AG09319 (cell line): Measurements from ENCODE around the gene SEMA3C.

Experiments
- DNase-seq: peaks from one replicate; pipeline ENCODE4 v3.0.0-alpha.2; 2010; ENCODE audit warnings: low read depth; ENCODE audit errors: extremely low read depth
- TF ChIP-seq, protein P1 (sequence below): IDR thresholded peaks from 2 replicates; pipeline ENCODE4 v1.5.1; 2011; ENCODE audit warnings: low read depth, mild to moderate bottlenecking, inconsistent platforms, low read length, moderate library complexity

SEMA3C gene

DNA sequence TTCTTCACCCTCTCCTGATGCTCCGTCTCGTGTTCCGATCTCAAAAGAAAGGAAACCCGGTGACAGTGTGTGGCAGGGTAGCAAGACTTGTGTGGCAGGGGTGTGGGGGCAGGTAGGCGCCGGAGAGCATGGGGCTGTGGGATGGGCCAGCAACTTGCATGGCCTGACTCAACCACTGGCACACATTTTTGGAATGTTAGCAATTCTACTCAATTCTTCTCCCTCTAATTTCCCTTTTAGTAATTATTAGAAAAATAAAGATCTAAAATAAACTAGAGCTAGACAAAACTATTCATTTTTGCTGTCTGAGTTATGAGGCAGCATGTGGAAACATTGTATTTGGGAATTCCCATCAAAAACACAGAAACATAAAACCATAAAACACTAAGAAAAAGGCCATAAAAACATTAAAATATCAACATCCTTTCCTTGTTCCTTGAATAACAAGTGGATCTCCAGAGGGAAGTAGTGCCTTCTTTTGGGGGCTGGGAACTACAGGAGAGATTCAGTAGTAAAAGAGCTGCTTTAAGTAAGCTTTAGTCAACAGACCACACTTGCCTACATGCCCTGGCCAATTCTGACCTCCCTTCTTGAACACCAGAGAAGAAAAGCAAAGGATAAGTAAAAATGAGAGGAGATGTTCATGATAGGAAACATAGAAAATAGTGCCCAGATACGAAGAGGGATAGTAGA, 21.8 kb downstream of the SEMA3C start:
- TF ChIP-seq, protein P1, sequence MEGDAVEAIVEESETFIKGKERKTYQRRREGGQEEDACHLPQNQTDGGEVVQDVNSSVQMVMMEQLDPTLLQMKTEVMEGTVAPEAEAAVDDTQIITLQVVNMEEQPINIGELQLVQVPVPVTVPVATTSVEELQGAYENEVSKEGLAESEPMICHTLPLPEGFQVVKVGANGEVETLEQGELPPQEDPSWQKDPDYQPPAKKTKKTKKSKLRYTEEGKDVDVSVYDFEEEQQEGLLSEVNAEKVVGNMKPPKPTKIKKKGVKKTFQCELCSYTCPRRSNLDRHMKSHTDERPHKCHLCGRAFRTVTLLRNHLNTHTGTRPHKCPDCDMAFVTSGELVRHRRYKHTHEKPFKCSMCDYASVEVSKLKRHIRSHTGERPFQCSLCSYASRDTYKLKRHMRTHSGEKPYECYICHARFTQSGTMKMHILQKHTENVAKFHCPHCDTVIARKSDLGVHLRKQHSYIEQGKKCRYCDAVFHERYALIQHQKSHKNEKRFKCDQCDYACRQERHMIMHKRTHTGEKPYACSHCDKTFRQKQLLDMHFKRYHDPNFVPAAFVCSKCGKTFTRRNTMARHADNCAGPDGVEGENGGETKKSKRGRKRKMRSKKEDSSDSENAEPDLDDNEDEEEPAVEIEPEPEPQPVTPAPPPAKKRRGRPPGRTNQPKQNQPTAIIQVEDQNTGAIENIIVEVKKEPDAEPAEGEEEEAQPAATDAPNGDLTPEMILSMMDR, result no peak
- DNase-seq, result no peak

DNA sequence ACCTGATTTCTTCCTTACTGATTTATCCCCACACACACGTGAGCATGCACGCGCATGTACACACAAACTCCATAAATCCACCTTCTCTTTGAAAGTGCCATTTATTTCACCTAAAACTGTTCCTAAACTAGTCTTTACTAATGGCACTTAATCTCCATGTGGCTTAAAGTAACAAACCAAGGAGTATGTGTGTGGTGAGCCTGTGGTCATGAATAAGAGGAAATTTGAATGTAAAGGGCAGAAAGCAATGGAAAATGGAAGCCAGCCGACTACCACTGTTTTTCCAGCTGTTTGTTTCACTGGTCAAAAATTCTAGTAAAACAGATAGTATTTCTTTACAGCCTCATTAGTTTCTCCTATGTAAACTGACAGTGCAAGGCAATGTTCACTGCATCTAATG, 23.8 kb downstream of the SEMA3C start:
- no peak for DNase-seq
- TF ChIP-seq, protein P1, result no peak

DNA sequence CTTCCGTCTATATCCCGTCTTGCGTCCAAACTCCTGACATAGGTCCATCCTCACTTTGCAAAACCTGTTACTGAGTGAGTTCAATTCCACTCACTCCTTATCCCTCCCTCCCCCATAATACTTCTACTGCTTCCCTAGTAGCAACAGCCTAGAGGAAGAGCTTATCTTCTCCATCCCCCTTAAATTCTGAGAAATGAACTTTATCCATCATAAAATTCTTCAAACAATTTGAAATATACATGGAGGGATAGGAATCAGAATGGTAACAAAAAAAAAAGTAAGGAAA, 27.6 kb downstream of the SEMA3C start:
- no peak for DNase-seq
- TF ChIP-seq, protein P1, result no peak

GRCh38 chr7:80890426-80891258, 28.2 kb downstream of the SEMA3C start:
- DNase-seq, result no peak
- TF ChIP-seq, protein P1, result no peak

- no peak for DNase-seq
- TF ChIP-seq, protein P1, result no peak
Measured at GRCh38 chr7:80889525-80889924, 29.3 kb downstream of the SEMA3C start.

DNA sequence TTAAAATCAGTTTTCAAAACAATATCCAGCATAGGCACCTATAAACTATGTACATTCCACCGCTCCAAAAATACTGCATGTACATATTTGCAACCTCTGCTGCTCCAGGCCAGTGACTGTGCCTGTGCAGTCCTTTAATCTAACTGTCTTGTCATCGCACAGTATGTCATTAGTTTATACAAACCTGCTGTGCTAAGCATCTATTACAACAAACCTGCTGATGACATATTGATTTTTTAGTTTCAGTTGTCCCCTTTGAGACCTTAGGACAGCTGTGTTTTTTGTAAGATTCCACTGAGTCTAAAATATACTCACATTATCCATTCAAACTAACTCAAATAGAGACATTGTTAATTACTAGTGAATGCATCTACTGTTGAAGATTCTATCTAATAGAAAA, 33.1 kb downstream of the SEMA3C start:
- DNase-seq, result no peak
- TF ChIP-seq, protein P1, result no peak

GRCh38 chr7:80884511-80885195, 34.2 kb downstream of the SEMA3C start:
- TF ChIP-seq, protein P1, result no peak
- no peak for DNase-seq
